SK-N-DZ (cell line): Measurements from ENCODE around the gene PTPRR.

Experiments used
- DNase-seq: peaks from one replicate; pipeline ENCODE4 v3.0.0-alpha.2; 2015; ENCODE audit warnings: low spot score
- small RNA-seq, 2 experiments: library from RNA; depleted of rRNA; stranded (forward); fragments of <200 nt; gene quantifications; one replicate each; pipeline ENCODE3, GENCODE V24; 2014

PTPRR gene

DNA sequence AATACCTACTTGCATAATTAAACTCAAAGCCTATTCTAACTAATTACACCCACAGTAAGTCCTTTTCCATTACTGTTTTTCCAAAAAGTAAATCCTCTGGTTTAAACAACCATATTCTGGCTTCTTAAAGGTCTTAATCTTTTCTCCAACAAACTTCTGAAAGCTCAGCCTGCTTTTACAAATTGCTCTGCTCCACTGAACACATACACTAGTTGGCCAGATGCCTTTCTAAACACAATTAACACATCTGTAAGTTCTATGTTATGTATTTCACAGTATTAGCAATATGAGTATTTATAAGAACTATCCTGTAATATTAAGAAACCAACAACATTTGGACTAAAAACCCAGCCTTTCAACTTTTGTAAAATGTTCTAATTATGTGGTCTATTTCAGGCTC, 313.4 kb downstream of the PTPRR start:
- no peak for DNase-seq

DNA sequence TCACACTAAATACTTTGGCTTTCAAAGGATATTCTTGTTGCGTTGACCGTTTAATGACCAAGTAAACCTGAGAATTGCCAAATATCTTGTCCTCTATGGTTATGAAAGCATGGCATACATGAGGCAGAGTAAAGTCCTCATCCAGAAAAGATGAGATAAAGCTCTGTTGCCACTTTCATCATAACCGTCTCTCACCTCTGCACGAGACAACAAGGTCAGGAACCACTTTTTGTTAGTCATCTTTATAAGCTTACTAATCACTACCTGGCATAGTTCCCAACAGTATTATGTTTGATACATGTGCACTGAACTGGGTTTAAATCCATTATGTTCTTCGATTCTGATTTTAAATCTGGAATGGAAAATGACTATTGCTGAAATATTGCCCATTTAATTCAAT, 314.6 kb downstream of the PTPRR start:
- no peak for DNase-seq

GRCh38 chr12:70604662-70605061, 315.9 kb downstream of the PTPRR start:
- DNase-seq, result no peak

DNA sequence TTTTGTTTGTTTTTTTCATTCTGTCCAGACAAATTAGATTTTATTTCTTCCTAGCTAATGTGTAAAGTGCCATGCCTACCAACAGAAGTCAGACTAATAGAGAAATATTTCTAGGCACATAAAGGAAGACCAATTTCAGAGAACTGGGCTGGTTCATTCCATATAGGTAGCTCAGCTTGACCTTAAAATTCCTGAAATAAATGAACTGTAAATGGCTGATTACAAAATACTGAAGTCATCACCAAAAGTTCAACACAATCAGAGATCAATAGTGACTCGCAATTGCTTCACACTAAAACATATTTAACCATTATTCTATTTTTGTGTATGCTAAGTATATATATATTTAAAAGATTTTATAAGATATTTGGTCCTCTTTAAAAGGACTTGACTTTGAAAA, 317.5 kb downstream of the PTPRR start:
- DNase-seq, result no peak

DNA sequence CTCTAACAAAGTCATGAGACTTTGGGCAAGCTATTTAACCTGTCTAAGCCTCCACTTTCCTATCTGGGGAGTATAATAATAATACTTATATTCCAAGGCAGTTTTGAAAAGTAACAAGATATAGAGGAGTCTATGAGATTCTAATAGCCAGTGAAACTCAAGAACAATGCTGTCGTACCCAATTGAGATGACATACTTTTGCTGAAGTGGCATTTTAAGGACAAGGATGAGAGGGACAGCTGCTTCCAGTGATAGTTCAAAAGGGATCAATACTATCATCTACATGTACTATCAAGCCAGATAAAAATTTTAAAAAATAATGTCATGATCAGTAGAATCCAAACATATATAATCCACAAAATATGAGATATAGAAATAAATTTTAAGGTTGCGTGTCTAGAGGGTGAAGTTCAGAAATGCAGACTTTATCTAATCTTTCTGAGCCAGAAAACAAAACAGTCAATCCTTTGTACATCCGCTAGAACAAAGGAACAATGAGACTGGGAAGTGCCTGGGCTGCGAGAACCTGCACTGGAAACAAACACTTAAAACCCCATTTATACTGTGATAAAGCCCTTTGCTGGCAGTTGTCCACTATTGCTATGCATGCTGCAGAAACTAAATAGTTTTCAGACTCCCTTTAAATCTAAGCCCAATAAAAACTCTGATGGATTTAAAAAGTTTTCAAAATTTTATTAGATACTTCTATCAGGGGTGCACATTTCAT, 321.9 kb downstream of the PTPRR start:
- DNase-seq, result no peak

DNA sequence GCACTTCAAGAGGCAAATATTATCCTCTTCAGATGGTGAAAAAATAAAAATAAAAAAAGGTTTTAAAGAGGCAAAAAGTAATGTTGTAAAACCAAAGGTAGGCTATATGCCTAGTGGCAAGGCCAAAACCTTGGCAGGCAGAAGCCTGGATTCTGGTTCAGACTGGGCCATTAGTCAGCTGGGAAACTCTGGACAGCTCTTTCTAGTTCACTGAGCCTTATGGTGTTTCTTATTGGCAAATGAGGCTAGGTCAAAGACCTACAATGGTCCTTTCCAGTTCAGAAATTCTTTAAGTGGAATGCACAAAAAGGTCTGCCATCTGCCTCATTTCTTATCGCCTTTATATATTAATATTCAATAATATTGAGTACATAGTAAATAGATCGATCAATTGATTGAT, 327.9 kb downstream of the PTPRR start:
- DNase-seq, result no peak

DNA sequence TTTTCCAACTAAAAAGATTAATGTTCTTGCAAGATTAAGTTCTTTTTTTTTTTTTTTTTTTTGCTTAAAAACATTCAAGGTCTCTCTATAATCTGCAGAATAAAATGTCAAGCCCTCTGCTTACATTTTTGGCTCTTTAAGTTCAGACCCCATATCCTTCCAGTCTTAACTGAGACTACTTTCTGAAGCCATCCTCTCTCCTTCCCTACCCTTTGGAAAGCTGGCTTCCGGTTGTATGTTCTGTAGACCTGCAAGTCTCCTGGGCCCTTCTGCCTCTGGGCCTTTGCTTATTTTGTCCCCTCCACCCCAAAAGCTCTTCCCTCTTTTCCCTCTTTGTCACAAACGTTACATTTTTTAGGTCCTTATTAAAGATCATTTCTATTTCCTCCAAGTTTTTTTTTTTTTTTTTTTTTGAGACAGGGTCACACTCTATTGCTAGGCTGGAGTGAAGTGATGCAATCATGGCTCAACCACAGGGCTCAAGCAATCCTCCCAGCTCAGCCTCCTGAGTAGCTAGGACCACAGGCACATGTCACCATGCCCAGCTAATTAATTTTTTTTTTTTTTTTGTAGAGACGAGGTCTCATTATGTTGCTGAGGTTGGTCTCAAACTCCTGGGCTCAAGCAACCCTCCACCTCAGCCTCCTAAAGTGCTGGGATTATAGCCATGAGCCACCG, 329.9 kb downstream of the PTPRR start:
- DNase-seq, result no peak

- peak; percentile 68 for DNase-seq
Observed at GRCh38 chr12:70590051-70590450, 330.5 kb downstream of the PTPRR start.

Small RNA genes lying within 50 kb of the gene (small RNA-seq; reads per million reads assigned to genes)
- 0 reads per million in 2 experiments for gene RF00019
